Left colon (tissue), 2 donors: ENCODE data around the gene DOCK7. TPM values are rescaled to one million over a fixed set of nuclear protein-coding genes. Genes with fewer than 3 reads are reported as not detected.
A peak's percentile ranks its signal among the peaks of the same experiment; 100 is the strongest.
"Not testable (repeated sequence)": the region's sequence is repeated elsewhere in the genome, so short reads cannot be mapped to it uniquely, and the experiment has no call there.

Experiments used
- ATAC-seq: fragments of 200-7000 bp; cut with Tn5 transposase; one replicate; pipeline ENCODE4 v1.9.1; 2020; ENCODE audit warnings: mild to moderate bottlenecking, moderate library complexity
- DNase-seq, 2 donors: peaks; one replicate each; pipeline ENCODE4 v3.0.0-alpha.2; 2020
- intact Hi-C, 2 donors: fragments of 100-400 bp; cut with DNase I in 1 of 2; cut with micrococcal nuclease in 1 of 2; formaldehyde crosslinking; loops; one replicate each; pipeline versions ENCODE4 v1.11.2 to v1.14.0; 2022; cut with DNase I, micrococcal nuclease
- total RNA-seq, 2 donors: library from RNA; stranded (reverse); fragmentation: NEBNext Ultra II Directional; extraction: Animal tissue kit (Norgen Biotek cat#: 25700); gene quantifications; one replicate each; pipeline ENCODE4 v1.2.1, GENCODE V29; 2021
- donor health status: DM: no; HTN: no; CAD: no.
- donor health status: DM: yes; HTN: yes; CAD: no.

DOCK7 gene
- total RNA-seq, 2 donors from 2014 or later, result 31.5 to 33.8 TPM

DNA sequence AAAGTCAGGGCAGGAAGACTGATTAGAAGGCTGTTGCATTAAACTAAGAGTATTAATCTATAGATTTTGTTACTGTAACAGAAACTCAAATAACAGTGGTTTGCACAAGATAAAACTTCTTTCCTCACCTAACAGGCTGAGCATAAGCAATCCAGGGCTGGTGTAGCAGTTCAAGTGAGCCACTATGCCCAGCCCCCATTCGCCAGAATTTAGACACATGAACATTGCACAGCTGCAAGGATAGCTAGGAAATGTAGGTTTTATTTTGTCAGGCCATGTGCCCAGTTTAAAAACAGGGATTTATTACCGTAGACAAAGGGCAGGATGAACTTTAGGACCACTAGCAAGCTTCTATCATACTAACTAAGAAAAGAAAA, 19.5 kb upstream of the DOCK7 start:
- peak; percentile 46 for ATAC-seq
- no peak for DNase-seq
- intact Hi-C loops, result no loop called here

DNA sequence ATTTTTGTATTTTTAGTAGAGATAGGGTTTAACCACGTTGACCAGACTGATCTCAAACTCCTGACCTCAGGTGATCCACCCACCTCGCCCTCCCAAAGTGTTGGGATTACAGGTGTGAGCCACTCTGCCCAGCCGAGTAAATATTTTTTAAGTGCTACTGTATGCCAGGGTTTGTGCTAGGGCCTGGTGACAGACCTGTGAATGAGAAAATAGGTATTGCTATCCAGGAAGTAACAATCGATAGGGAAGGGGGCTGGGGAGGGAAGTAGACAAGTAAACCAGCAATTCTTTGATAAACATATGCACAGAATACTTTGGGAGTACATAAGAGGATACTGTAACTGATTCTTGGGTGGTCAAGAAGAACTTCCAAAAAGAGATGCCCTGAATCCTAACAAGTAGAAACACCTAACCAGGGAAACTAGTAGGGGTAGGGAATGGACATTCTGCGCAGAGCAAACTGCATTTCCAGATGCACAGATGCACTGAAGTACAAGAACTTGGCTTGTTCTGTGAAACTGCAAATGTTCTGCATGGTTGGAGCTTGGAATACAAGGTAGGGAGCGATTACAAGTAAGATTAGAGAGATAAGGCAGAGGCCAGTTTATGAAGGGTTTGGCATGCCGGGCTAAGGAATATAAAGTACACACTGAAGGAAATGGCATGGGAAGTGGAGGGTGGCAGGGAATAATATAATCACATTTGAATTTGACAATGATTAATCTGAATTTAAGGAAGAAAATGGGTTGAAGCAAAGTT, 19.0 kb upstream of the DOCK7 start:
- intact Hi-C loops, result no loop called here
- DNase-seq, result no peak
- peak; percentile 98 for ATAC-seq

DNA sequence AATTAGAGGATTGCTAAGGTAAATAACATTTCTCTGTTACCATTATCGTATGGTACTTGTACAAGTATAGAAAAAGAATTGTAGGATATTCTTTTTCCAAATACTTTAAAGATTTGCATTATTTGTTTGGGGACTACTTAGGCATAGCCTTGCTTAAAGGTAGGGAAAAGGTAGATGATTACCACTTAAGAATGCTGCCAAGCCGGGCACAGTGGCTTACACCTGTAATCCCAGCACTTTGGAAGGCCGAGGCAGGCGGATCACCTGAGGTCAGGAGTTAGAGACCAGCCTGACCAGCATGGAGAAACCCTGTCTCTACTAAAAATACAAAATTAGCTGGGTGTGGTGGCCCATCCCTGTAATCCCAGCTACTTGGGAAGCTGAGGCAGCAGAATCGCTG, 10.0 kb upstream of the DOCK7 start:
- intact Hi-C loops, ATAC-seq, DNase-seq: not testable (repeated sequence)

DNA sequence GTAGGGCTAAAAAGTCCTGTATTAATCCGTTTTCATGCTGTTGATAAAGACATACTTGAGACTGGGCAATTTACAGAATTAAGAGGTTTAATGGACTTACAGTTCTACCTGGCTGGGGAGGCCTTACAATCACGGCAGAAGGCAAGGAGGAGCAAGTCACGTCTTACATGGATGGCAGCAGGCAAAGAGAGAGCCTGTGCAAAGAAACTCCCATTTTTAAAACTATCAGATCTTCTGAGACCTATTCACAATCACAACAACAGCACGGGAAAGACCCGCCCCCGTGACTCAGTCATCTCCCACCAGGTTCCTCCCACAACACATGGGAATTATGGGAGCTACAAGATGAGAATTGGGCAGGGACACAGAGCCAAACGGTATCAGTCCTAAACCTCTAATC, 6.3 kb upstream of the DOCK7 start:
- DNase-seq, ATAC-seq, intact Hi-C loops: not testable (repeated sequence)

DNA sequence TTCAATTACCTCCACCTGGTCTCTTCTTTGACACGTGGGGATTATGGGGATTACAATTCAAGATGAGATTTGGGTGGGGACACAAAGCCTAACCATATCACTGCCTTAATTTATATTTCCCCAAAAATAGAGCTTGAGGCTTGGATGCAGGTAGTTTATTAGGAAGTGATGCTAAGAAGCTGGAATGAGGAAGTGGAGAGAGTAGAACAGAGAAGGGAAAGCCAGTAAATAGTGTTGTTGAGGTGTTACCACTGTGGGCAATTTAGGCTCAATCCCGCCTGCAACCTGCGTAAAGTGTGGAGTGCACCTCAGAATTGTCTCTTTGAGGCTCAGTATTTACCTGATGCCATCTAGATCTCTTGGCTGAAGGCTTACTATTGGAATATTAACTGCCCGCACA, 4.9 kb upstream of the DOCK7 start:
- DNase-seq, result no peak
- no peak for ATAC-seq
- intact Hi-C loops, result no loop called here

DNA sequence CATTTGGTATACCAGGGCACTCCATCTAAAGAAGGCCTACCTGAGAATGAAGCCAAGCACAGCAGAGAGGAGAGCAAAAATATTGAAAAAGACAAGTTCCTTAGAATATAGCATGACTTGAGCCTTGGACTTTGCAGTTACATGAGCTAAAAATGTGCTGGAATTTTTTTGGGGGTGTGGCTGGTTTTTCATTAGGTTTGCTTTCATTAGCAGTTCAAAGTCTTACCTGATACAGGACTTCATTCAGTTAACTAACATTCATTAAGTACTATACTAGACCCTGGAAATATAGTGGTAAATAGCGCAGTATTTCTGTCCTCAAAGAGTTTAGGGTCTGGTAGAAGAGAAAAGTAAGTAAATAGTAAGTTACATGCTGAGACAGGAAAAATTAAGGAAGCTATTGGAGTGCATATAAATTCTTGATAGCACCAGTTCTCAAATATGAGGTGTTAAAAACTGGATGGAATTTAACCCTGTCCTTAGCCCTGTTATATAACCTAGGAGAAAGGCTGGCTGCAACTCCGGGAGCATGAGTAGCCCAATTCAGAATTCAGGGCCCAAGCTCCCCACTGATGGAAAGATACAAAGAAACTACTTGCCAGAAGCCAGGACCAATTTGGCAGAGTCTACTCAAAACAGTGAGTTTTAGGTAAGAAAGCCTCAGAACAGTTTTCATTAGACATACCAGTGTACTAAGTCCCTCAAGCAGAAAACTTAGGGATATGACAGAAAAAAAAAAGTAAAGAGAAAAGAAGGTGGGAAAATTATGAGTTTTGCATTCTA, 3.1 kb upstream of the DOCK7 start:
- DNase-seq (no peak), ATAC-seq (no peak)
- intact Hi-C loops, result no loop called here

DNA sequence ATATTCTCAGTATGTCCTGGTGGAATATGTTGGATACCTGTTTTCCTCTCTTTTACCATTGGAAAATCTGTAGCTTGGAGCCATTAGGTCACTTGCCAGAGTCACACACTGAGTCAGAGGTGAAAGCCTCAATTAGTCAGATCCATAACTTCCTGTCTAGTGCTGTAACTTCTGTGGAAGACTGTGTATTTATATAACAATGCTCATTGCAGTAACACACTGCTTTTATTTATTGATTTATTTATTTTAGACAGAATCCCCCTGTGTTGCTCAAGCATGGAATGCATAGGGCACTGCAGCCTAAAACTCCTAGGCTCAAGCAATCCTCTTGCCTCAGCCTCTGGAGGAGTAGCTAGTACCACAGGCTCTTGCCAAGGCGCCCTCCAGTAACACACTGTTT, 1.3 kb upstream of the DOCK7 start:
- intact Hi-C loops, result no loop called here
- DNase-seq (no peak), ATAC-seq (peak; percentile 25)

DNA sequence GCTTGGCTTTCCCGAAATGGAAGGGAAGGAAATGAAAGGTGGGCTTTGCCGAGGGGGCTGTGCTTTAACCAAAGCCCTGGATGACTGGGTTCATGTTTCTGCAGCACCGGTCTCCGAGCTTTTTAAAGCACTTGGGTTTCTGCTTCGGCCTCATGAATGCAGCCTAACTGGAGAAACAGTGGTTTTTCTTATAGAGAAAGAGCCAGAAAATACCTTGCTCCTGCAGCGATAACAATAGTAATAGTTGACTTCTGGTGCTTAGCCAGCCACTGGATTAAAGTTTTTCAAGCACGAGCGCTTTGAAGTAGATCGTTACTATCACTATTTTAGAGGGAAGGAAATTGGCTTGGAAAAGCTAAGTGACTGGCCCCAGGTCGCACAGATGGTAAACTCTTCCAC, 500 bp upstream of the DOCK7 start:
- ATAC-seq (peak; percentile 5), DNase-seq (no peak)
- intact Hi-C loops, result no loop called here

DNA sequence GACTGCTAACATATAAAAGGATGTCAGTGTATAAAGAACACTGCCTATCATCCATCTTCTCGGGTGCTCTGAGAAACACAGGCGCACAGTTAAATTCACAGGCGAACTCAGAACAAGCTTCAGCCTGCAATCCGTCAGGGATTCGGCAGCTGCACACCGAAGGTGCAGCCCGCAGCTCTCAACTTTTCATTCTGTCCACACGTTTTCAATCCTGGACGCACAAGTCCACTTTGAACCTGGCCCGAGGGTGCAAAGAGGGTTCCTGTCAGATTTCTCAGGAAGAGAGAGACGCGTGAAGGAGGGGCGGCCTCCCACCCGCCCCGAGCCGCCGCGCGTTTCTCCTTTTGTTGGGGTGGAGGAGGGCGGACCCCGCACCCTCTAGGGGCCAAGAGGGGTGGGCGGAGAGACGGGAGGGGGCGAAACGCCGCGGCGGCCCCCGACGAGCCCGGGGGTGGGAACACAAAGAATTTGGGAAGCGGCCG, 724 bp downstream of the DOCK7 start:
- ATAC-seq (peak; percentile 30), DNase-seq (peak in 1 of 2 donors; percentile 53)
- intact Hi-C loops, result no loop called here

DNA sequence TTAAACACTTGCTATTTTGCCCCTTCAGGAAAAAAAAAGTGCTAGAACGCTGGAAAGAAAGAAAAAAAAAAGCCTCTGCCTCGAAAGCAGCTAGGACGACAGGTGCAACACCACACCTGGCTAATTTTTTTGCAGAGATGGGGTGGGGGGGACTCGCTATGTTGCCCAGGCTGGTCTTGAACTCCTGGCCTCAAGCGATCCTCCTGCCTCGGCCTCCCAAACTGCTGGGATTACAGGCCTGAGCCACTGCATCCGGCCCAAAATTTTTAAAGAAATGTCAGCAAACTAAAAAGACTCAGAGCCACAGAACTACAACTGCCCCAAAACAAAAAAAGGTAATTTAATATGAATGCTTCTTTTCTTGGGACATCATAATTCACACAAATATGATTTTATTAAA, 1.4 kb downstream of the DOCK7 start:
- intact Hi-C loops, result no loop called here
- ATAC-seq (no peak), DNase-seq (no peak)

DNA sequence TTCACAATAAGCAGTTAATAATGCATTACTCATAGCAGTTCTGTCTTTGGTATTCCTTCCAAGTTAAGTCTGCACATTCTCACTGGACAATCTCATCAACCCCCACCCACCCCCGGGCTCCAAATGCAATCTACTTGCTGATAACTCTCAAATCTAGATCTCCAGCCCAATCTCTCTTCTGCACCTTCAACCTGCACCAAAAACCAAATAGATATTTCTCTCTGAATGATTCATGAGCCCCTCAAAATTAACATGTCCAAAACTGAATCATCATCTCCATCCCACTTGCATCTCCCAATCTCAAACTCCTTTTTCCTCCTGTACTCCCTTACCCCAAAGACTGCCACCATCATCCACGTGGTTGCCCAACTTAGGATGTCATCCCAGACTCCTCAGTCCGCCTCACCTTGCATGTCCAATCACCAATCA, 2.7 kb downstream of the DOCK7 start:
- intact Hi-C loops, result no loop called here
- DNase-seq (no peak), ATAC-seq (no peak)

DNA sequence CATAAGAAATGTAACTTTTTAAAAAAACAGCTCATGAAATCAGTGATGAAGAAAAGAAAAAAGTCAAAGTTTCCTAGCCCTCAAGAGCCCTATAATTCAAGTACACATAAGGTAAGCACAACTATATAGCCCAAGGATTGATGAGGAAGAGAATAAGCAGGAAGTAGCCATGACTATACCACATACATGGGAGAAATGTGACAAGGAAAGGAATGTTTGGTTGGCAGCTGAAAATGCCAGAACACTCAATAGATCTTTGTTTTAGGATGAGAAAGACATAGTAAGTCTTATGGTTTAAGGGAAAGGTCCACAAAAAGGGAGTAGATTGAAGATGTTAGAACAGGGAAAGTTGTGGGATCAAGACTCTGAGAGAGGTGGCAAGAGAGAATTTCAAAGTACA, 5.7 kb downstream of the DOCK7 start:
- peak; percentile 90 for ATAC-seq
- intact Hi-C loops, result no loop called here

DNA sequence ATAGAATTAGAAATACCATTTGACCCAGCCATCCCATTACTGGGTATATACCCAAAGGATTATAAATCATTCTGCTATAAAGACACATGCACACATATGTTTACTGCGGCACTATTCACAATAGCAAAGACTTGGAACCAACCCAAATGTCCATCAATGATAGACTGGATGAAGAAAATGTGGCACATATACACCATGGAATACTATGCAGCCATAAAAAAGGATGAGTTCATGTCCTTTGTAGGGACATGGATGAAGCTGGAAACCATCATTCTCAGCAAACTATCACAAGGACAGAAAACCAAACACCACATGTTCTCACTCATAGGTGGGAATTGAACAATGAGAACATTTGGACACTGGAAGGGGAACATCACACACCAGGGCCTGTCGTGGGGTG, 7.2 kb downstream of the DOCK7 start:
- DNase-seq, ATAC-seq, intact Hi-C loops: not testable (repeated sequence)

More for the DNA sequence above, 5.7 kb downstream of the DOCK7 start:
- DNase-seq, result no peak

DNA sequence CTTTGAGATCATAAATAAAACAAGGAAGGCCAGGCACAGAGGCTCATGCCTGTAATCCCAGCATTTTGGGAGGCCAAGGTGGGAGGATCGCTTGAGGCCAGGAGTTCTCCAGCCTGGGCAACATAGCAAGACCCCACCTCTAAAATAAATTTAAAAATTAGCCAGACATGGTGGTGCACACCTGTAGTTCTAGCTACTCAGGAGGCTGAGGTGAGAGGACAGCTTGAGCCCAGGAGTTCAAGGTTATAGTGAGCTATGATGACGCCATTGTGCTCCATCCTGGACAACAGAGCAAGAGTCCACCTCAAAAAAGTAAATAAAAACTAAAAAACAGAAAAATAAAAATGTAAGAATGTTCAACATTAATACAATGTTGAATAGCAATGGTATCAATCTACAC, 10.4 kb downstream of the DOCK7 start:
- ATAC-seq, intact Hi-C loops, DNase-seq: not testable (repeated sequence)

DNA sequence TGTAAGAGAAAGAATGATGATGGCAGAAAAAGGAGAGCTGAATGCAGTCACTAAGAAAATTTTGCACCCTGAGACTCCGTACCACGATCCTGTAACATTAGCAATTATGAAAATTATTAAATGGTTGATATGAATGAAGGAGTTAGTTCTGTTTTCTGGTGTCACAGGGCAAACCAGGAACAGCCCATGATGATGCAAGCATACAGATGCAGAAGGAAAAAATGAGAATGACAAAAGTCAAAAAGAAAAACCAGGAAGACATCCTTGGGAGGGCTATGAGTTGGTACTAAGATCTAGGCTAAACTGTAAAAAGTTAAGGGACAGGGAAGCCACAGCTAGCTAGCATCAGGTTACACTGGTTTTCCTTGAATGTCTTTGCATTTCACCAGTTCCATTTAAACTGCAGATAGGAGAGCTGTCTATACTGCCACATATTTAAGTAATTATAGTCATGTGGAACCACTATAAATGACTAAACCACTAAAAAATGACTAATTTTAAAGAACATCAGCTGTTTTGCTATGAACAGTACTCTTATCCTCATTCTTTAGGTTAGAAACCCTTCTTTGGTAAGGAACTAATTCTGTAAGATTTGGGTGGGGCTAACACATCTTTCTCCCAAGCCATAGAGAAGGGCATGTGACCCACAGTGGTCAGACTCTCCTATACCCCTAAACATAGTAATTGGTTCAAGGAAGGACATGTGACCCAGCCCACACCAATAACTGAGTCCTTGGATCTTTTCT, 11.4 kb downstream of the DOCK7 start:
- ATAC-seq (no peak), DNase-seq (no peak)
- intact Hi-C loops, result no loop called here

DNA sequence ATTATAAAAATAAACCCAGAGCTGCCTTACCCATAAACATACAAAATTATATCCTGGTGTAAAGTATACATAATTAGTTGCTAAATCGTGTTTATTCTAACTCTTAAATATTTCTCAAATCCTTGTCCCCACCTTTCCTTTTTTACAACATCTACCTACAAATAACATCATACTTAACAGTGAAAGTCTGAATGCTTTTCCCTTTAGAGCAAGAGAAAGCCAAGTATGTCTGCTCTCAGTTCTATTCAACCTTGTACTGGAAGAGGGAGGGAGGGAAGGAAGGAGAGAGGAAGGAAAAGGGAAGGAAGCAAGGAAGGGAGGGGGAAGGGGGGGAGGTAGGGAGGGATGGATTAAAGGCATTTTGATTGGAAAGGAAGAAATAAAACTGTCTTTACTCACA, 14.6 kb downstream of the DOCK7 start:
- no peak for DNase-seq
- intact Hi-C loops, result no loop called here
- ATAC-seq, result no peak

DNA sequence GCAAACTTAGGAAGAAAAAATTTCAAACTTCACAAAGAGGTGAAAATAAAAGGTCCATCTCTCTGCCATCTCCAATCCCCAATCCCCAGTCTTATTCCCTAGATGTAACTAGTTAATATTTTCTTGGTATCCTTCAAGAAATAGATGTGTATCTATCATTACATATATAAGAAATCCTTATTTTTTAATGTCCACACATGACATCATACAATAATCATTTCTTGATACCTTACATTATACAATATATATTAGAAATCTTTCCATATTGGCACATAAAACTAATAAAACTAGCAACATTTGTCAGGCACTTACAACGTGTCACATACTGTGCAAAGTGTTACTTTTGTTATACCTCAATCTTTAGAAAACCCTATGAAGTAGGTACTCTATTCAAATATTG, 16.2 kb downstream of the DOCK7 start:
- intact Hi-C loops, result no loop called here
- DNase-seq (no peak), ATAC-seq (no peak)

DNA sequence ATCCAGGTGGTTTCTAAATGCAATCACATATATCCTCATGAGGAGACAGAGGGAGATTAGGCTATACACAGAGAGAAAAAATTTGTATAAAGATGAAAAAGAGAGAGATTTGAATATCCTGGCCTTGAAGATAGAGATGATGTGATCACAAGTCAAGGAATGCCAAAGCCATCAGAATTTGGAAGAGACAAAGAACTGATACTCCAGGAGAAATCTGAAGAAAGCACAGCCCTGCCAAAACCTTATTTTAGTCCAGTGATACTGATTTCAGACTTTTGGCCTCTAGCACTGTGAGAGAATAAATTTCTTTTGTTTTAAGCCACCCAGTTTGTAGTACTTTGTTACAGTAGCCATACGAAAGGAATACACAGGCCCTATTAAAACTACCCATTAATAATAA, 33.4 kb downstream of the DOCK7 start:
- intact Hi-C loops, result no loop called here
- ATAC-seq (no peak), DNase-seq (no peak)

DNA sequence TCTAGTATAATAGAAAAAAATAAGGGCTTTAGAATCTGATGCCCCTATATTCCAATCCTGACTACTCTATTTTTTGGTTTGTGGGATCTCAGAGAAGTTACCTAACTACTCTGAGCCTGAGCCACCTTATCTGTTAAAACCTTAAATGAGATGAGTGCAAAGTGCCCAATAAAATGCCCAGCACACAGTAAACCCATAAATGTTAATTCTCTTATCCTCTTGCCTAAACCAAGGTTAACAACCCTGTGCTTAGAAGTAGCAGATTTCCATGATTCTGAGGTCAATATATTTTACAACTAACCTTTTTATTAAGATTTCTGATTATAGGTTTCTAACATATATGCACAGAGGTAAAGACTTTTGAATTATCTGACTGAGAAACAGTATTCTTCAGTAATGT, 35.8 kb downstream of the DOCK7 start:
- intact Hi-C loops, result no loop called here
- ATAC-seq, result peak; percentile 90
- no peak for DNase-seq

DNA sequence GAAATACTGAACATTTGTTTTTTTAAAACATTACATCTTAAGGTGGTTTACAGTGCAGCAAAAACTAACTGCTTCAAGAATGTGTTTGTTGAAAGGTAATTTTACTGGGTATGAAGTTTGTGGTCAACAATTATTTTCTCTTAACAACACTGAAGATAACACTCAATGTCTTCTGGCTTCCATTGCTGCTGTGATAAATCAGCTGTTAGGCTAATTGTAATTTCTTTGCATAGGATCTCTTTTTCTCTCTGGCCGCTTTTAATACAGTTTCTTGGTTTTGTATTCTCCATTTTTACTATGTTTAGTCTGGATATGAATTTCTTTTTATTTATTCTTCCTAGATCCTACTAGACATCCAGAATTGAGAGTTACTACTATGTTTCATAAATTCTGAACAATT, 44.9 kb downstream of the DOCK7 start:
- ATAC-seq (no peak), DNase-seq (no peak)
- intact Hi-C loops, result no loop called here
